ENCODE results near the gene OR2T27.
"Not testable (repeated sequence)": the region's sequence is repeated elsewhere in the genome, so short reads cannot be mapped to it uniquely, and the experiment has no call there.

OR2T27 gene, protein sequence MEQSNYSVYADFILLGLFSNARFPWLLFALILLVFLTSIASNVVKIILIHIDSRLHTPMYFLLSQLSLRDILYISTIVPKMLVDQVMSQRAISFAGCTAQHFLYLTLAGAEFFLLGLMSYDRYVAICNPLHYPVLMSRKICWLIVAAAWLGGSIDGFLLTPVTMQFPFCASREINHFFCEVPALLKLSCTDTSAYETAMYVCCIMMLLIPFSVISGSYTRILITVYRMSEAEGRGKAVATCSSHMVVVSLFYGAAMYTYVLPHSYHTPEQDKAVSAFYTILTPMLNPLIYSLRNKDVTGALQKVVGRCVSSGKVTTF

DNA sequence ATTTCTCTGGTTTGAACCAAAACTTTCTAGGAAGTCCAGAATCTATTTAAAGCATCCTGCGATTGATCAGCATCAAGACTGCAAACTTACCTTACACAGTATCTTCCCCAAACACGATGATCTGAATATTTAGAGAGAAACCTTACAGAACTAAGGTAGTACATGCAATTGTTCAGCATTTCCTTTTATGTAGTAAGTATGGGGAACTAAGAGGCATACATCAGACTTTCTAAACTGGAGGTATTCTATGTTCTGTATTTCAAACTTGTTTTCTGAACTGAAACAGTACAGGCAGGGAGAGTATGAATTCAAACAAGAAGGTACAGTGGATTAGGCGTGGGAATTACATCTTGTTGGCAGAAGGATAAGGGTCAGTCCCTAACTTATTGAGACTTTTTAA lies at the start of gene OR2T27:
Gene OR2T27, minus strand, starts transcription at position 175 of the 400 bp plus-strand sequence. CDS start 4,644 bp downstream, outside the sequence.
- not testable (repeated sequence) for H3K4me3 ChIP-seq (ENCODE audit: low read depth, low read length)

DNA sequence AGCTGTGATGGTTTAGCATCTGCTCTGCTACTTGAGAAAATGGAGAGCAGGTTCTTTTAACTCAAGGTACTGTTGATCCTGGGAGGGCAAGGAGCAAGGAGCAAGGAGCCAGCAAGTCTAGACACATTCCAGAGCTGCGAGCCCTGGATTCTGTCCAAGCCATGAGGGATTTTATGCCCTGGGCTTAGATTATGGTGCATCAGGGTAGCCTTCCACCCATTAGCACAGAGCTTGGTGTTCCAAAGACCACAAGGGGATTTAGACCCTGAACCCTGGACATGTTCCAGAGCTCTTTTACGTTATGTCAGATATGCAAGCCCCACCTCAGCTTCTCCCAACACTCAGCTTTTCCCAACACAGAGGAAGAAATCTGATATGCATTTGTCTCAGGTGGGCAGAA lies 49.3 kb upstream of the OR2T27 start:
- H3K4me3 ChIP-seq (ENCODE audit: low read depth, low read length): no peak overlapping the region

DNA sequence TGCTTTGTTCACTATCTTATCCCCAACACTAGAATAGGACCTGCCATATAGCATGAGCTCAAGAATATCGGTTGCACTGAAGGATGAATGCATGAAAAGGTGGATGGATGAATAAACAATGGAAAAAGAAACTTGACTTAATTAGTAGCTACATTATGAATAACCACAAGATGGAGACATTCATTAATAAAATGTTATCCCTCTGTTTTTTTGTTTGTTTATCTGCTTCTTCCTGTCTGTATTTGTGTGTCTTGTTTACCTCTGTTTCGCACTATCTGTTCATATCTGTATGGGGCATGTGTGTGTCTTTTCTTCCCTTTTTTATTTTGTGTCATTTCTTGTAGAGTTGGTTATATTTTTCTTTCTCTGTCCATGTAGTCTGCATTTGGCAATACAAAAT lies 48.3 kb upstream of the OR2T27 start:
- H3K4me3 ChIP-seq (ENCODE audit: low read depth, low read length): no peak overlapping the region

GRCh38 chr1:248702714-248703113 lies 47.4 kb upstream of the OR2T27 start, which contains the start of gene OR14I1:
OR14I1 (minus strand) TSS chr1:248702766.
- no peak within 1 kb of the TSS for H3K4me3 ChIP-seq (ENCODE audit: low read depth, low read length)

DNA sequence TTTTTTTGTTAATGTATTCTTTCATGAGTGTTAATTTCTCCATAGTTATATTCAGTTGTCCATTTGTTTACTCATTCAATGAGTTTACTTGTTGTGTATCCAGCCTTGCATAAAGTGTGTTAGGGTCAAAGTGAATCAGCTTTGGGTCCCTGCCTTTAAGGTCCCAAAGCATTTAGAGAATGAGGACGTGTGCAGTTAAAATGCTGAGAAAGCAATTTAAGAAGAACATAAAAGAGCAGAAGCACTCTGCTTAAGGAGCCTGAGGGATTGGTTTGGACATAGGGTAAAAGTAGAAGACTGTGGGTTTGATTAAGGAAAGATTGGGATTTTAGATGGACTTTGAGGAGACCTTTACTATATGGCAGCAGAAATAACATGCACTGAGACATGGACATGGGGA lies 43.8 kb upstream of the OR2T27 start:
- H3K4me3 ChIP-seq (ENCODE audit: low read depth, low read length): no peak overlapping the region

GRCh38 chr1:248697907-248698306 lies 42.6 kb upstream of the OR2T27 start:
- no peak overlapping the region for H3K4me3 ChIP-seq (ENCODE audit: low read depth, low read length)

DNA sequence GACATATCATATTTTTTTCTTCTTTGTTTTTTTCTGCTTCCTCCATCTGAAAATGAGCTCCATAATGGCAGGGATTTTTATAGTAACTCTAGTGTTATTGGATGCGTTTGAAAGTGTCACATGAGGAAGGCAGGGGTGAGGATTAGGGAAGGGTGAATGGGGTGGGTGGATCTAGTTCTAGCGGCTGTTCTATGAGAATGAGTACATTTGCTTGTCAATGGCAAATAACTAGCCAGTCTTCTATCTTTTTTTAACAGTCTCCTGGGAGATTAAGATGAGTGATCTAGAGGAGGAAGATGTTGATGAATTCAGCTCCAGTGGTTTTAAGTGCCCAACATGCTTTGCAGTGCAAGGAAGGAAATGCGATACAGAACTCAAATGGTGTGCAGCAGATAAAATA lies 41.4 kb upstream of the OR2T27 start:
- H3K4me3 ChIP-seq (ENCODE audit: low read depth, low read length): no peak overlapping the region

DNA sequence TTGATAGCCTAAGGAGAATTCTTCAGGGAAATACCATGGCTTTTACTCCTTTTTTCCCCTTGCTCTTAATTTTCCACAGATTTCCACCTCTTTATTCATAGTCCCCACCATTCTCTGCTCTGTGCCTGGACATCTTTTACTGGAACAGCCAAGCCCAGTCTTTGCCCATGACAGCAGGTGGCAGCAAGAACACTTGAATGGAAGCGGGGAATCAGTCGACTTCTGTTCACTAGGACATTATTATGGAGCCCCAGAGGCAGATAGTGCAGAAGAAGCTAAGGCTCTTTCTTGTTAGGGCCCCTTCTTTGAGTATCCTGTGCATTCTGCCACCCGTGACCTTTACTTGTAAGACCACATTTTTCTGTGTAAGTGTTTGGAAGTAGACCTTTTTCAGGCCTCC lies 40.9 kb upstream of the OR2T27 start:
- H3K4me3 ChIP-seq (ENCODE audit: low read depth, low read length): no peak overlapping the region

DNA sequence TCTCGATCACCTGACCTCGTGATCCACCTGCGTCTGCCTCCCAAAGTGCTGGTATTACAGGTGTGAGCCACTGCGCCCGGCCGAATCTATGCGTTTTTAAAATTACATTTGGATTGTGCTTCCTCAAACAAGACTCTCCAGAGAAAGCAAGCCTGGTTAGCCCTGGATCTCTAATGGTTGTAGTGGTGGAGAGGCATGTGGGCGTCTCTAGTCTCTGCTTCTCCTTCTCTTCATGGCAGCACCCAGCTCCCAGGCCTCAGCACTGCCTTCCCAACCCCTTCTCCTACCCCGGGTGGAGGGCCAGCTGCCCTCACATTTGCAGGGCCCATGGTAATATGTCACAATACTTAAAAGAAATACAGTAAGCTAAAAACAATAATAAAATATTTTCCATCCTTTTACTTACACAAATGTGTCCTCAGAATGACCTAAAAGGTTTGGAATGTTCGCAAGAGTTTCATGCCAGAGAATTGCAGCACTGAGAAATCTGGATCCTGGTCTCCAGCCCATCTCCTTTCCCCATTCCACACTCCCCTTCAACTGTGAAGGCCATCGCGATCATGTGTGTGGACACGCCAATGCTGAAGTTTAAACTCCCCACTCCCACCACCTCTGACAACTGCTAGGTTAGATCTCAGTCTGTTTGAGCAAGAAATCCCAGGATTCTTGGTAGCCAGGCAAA lies 40.3 kb upstream of the OR2T27 start:
- H3K4me3 ChIP-seq (ENCODE audit: low read depth, low read length): no peak overlapping the region

GRCh38 chr1:248691567-248692155 lies 36.3 kb upstream of the OR2T27 start:
- no peak overlapping the region for H3K4me3 ChIP-seq (ENCODE audit: low read depth, low read length)

GRCh38 chr1:248688527-248689298 lies 33.4 kb upstream of the OR2T27 start:
- no peak overlapping the region for H3K4me3 ChIP-seq (ENCODE audit: low read depth, low read length)

- no peak overlapping the region for H3K4me3 ChIP-seq (ENCODE audit: low read depth, low read length)
These were observed 31.5 kb upstream of the OR2T27 start for GRCh38 chr1:248686815-248687214.

- H3K4me3 ChIP-seq (ENCODE audit: low read depth, low read length): no peak overlapping the region
These were observed 26.3 kb upstream of the OR2T27 start for GRCh38 chr1:248681651-248682050.

DNA sequence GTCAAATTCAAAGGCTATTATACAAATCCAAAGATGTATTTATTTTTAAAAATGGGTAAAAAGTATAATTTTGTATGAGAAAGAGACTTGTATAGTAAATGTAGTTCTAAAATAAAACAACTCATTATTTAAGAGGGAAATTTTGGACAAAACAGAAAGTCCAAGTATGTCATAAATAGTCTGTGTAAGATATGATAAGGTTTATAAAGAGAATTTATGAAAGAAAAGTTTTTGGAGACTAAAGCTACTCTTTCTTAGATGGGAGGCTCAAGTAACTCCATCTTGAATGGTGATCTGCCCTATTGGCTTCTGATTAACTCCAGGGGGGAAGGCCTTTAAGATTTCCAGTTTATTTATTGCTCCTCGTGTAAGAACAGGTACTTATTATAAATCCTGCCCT lies 14.7 kb upstream of the OR2T27 start:
- H3K4me3 ChIP-seq (ENCODE audit: low read depth, low read length): no peak overlapping the region

DNA sequence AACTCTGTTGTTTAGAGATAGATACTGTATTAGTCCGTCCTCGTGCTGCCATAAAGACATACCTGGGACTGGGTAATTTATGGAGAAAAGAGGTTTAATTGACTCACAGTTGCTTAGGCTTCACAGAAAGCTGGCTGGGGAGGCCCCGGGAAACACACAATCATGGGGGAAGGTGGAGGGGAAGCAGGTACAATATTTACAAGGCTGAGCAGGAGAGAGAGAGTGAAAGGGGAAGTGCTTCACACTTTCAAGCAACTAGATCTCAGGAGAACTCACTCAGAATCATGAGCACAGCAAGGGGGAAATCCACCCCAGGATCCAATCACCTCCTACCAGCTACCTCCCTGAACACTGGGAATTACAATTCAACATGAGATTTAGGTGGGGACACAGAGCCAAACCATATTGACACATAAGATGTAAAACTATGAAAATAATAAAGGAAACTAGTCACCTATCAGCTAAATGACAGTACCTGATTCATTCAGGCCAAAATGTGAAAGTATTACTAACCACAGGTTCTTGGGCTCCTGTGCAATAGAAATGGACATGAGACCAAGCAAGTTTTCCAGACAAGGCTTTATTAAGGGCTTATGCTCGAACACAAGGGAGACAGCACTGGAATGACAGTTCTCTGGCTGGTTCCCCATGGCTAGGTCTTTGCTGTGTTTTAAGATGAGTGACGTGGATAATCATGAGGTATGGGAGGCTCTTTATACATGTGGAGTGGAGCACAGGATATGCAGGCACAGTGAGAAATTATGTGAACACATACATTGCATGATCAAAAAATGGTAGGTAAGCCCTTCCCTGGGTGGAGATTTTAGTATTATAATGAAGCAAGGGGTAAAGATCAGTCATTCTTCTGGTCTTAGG lies 8.4 kb upstream of the OR2T27 start:
- not testable (repeated sequence) for H3K4me3 ChIP-seq (ENCODE audit: low read depth, low read length)

- not testable (repeated sequence) for H3K4me3 ChIP-seq (ENCODE audit: low read depth, low read length)
These were observed 1.5 kb upstream of the OR2T27 start for GRCh38 chr1:248656797-248657196.

- H3K4me3 ChIP-seq (ENCODE audit: low read depth, low read length): not testable (repeated sequence)
These were observed 6.4 kb downstream of the OR2T27 start for GRCh38 chr1:248648770-248649536.

- not testable (repeated sequence) for H3K4me3 ChIP-seq (ENCODE audit: low read depth, low read length)
These were observed 10.2 kb downstream of the OR2T27 start, which contains the start of gene OR2T35 for GRCh38 chr1:248645178-248645577. OR2T35 (minus strand) TSS chr1:248645278; CDS start chr1:248639258, 6,020 bp downstream.

- not testable (repeated sequence) for H3K4me3 ChIP-seq (ENCODE audit: low read depth, low read length)
These were observed 12.2 kb downstream of the OR2T27 start for GRCh38 chr1:248642971-248643651.

Measured in iPS-11a (cell line).